Measurements from ENCODE around the gene ATP9B. TPM values are rescaled to one million over a fixed set of nuclear protein-coding genes. Genes with fewer than 3 reads are reported as not detected.

The ATP9B gene
- total RNA-seq, 3 donors from 2014 or later (not counting 1 experiment from before 2014, with no cell fraction given), result 66.0 to 78.9 (median 68.0) TPM

DNA sequence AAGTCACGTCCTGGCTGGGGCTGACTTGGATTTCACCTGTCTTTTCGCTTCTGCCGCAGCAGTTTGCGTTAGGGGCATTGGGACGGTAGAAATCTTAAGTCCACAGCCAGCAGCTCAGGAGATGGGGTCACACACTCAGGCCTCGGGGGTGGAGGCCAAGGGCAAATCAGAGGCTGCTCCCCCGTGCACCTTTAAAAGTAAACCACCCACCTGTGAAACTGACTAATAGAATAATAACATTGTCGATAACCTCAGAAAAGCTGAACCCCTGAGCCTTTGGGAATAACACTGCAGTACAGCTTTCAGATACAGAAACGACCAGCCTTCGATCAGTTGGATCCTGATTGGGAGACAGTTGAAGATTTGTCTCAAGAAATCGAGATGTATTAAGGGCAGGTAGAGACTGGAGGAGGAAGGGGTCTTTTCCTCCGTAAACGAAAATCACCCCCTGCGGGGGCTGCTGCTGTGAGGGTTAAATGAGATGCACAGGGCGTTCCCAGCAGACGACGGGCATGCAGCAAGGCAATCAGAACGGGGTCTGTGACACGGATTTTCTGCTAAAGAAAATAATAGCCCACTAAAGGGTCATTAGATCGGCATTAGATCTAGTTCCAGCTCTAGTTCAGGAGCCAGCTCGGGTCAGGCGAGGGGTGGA lies 310.2 kb downstream of the ATP9B start:
- Mint-ChIP-seq H3K27ac (peak overlapping the region; percentile 41 to 66), H3K36me3 (peaks cover 7% of the 10 kb centered on the region), H3K9me3 (no peaks in the 10 kb centered on the region), H3K4me3 (no peak overlapping the region), H3K4me1 (peaks cover 5 to 14% of the 10 kb centered on the region in 2 donors), H3K27me3 (ENCODE audit: low read depth in 2 of 2) (no peaks in the 10 kb centered on the region)
- no peak for TF ChIP-seq CTCF (IDR thresholded peaks at IDR 0.05)
- WGBS (ENCODE audit: insufficient coverage), result 73% methylated on average over 22 of the region's 22 CpGs
- Histone ChIP-seq H3K27me3 (ENCODE audit: control insufficient read depth, insufficient read depth, low read length) (no peaks in the 10 kb centered on the region), H3K36me3 (ENCODE audit: control insufficient read depth, insufficient read depth, low read length) (peaks cover 8% of the 10 kb centered on the region), H3K4me1 (ENCODE audit: control insufficient read depth, insufficient read depth, low read length) (peaks cover 8% of the 10 kb centered on the region), H3K9me3 (ENCODE audit: control insufficient read depth, insufficient read depth, low read length) (no peaks in the 10 kb centered on the region), H3K4me3 (ENCODE audit: low read length) (no peak overlapping the region), H3K27ac (ENCODE audit: low read length) (no peak overlapping the region)
- intact Hi-C loops (cut with micrococcal nuclease), result loop anchor here (1.0 kb wide), 2 partner anchors 149 to 265 kb away; no protein-coding TSS in a partner anchor
- DNase-seq, result no peak
- no peak for ATAC-seq

DNA sequence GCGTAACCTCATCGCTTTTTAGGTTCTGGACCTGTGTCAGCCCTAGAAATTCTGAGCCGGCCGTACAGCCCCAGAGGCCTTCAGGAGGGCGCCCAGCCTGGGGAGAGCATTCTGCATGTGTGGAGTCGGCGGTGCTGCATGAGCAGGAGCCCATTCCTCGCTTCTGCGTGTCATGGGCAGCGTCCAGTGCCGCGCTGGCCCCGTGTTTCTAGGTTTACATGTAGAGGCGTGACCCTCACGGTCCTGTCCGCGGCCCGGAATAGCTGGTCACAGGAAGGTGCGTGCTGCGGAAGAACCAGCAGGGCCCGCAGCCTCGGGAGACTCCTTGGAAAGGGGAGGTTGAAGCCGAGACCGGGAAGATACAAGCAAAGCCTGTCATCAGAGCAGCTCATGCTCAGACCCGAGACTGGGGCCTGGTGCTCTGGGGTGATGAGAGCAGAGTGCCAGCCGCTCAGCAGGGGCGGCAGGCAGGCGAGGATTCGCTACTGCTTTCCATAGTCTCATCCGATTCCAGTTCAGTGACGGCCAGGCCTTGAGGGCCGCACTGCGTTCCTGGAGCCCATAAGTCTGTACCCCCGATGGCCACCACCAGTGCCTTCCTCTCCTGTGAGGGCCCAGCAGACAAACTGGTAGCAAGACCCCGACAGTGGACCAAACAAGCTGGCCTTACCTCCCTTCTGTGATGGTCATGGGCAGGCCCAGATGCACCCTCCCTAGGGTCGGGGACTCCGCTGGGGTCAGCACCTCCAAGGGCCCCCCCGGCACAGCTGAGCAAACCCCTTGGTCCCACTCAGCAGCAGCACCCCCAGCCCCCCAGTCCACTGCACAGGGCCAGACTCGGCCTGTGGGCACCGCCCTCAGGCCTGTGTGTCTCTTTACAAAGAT lies 311.0 kb downstream of the ATP9B start:
- intact Hi-C loops (cut with micrococcal nuclease), result loop anchor here (1.0 kb wide), 2 partner anchors 148 to 264 kb away; no protein-coding TSS in a partner anchor
- H3K36me3 Mint-ChIP-seq, result peaks cover 7% of the 10 kb centered on the region

GRCh38 chr18:79380816-79381806 lies 311.9 kb downstream of the ATP9B start:
- Histone ChIP-seq H3K36me3 (ENCODE audit: control insufficient read depth, insufficient read depth, low read length) (peaks cover 4% of the 10 kb centered on the region), H3K4me1 (ENCODE audit: control insufficient read depth, insufficient read depth, low read length) (peaks cover 8% of the 10 kb centered on the region), H3K27me3 (ENCODE audit: control insufficient read depth, insufficient read depth, low read length) (no peaks in the 10 kb centered on the region), H3K9me3 (ENCODE audit: control insufficient read depth, insufficient read depth, low read length) (no peaks in the 10 kb centered on the region), H3K4me3 (ENCODE audit: low read length) (no peak overlapping the region), H3K27ac (ENCODE audit: low read length) (no peak overlapping the region)
- ATAC-seq (peak; percentile 64 to 67 (median 66)), DNase-seq (peak; percentile 63 to 80)
- peaks cover 5 to 16% of the 10 kb centered on the region in 2 donors for H3K4me1 Mint-ChIP-seq
- H3K9me3 Mint-ChIP-seq, result no peaks in the 10 kb centered on the region
- no peak overlapping the region for H3K27ac Mint-ChIP-seq
- intact Hi-C loops (cut with micrococcal nuclease), result no loop called here
- 65% methylated on average over 30 of the region's 30 CpGs for WGBS (ENCODE audit: insufficient coverage)
- peaks cover 7% of the 10 kb centered on the region for H3K36me3 Mint-ChIP-seq
- peak; percentile 81 for TF ChIP-seq CTCF (IDR thresholded peaks at IDR 0.05)
- H3K4me3 Mint-ChIP-seq, result no peak overlapping the region
- H3K27me3 Mint-ChIP-seq (ENCODE audit: low read depth in 2 of 2), result no peaks in the 10 kb centered on the region

More for the DNA sequence above, 311.0 kb downstream of the ATP9B start:
- Histone ChIP-seq H3K27me3 (ENCODE audit: control insufficient read depth, insufficient read depth, low read length) (no peaks in the 10 kb centered on the region), H3K36me3 (ENCODE audit: control insufficient read depth, insufficient read depth, low read length) (peaks cover 4% of the 10 kb centered on the region), H3K27ac (ENCODE audit: low read length) (no peak overlapping the region), H3K4me3 (ENCODE audit: low read length) (no peak overlapping the region), H3K4me1 (ENCODE audit: control insufficient read depth, insufficient read depth, low read length) (peaks cover 8% of the 10 kb centered on the region), H3K9me3 (ENCODE audit: control insufficient read depth, insufficient read depth, low read length) (no peaks in the 10 kb centered on the region)
- no peak overlapping the region for H3K4me3 Mint-ChIP-seq
- no peak overlapping the region for H3K27ac Mint-ChIP-seq
- no peak for ATAC-seq
- WGBS (ENCODE audit: insufficient coverage), result 92% methylated on average over 40 of the region's 40 CpGs
- no peaks in the 10 kb centered on the region for H3K27me3 Mint-ChIP-seq (ENCODE audit: low read depth in 2 of 2)
- H3K9me3 Mint-ChIP-seq, result no peaks in the 10 kb centered on the region
- H3K4me1 Mint-ChIP-seq, result peaks cover 5 to 16% of the 10 kb centered on the region in 2 donors
- TF ChIP-seq CTCF (IDR thresholded peaks at IDR 0.05), result no peak
- no peak for DNase-seq

Data from natural killer cell (primary cell).